B cell (primary cell): Measurements from ENCODE around the gene SNRNP48. TPM values are rescaled to one million over a fixed set of nuclear protein-coding genes. Genes with fewer than 3 reads are reported as not detected.

ENCODE experiments used
- ATAC-seq: fragments of 200-7000 bp; cut with Tn5 transposase; one replicate; pipeline ENCODE4 v1.10.0; 2021; ENCODE audit warnings: low read depth, mild to moderate bottlenecking, moderate number of reproducible peaks, moderate library complexity
- CTCF ChIA-PET: fragments of 350-600 bp; sonication (Branson Sonifier 250); formaldehyde crosslinking; loops from one replicate; lab custom pipeline; 2021; ENCODE audit warnings: antibody characterized with exemption, inconsistent platforms; lab: Charles Lee
- POLR2A ChIA-PET: fragments of 350-600 bp; sonication (Branson Sonifier 250); formaldehyde crosslinking; loops from one replicate; lab custom pipeline; 2021; ENCODE audit warnings: antibody characterized with exemption; lab: Charles Lee
- DNase-seq: peaks from one replicate; pipeline ENCODE4 v3.0.0; 2013
- H2AFZ ChIP-seq: 2 replicates; pipeline ENCODE4 v1.6.1; 2012; ENCODE audit warnings: mild to moderate bottlenecking, low read depth, low read length; ENCODE audit not compliant: insufficient read depth, poor library complexity, severe bottlenecking
- H3K27ac ChIP-seq, 2 donors: 1 replicate in 1 of 2; 2 replicates in 1 of 2; pipeline ENCODE4 v1.5.1; 2012 to 2013; ENCODE audit warnings: low read length in 2 of 2, mild to moderate bottlenecking in 2 of 2, moderate library complexity in 1 of 2
- H3K27me3 ChIP-seq, 4 experiments: fragments of 200-600 bp in 1 of 4; sonication (generic) in 1 of 4; replicated peaks in 1 of 4; 1 replicate in 2 of 4; 2 replicates in 2 of 4; pipeline versions ENCODE4 v1.6.1 to v1.7.0; 2013 to 2016; ENCODE audit warnings: low read length in 3 of 4, mild to moderate bottlenecking in 2 of 4, mixed read lengths in 1 of 4, moderate library complexity in 1 of 4; ENCODE audit not compliant: insufficient read depth in 4 of 4, control insufficient read depth in 3 of 4; ENCODE audit errors: control extremely low read depth in 1 of 4
- H3K36me3 ChIP-seq, 2 experiments: replicated peaks in 1 of 2; 1 replicate in 1 of 2; 2 replicates in 1 of 2; pipeline versions ENCODE4 v1.6.1 to v1.7.1; 2013; ENCODE audit warnings: low read length in 1 of 2; ENCODE audit not compliant: insufficient read depth in 2 of 2, control insufficient read depth in 1 of 2; ENCODE audit errors: control extremely low read depth in 1 of 2, extremely low read depth in 1 of 2
- H3K4me1 ChIP-seq, 2 donors: fragments of 200-600 bp in 1 of 2; sonication (generic) in 1 of 2; 1 replicate in 1 of 2; 2 replicates in 1 of 2; pipeline versions ENCODE4 v1.5.1 to v1.6.1; 2013 to 2017; ENCODE audit warnings: low read length in 2 of 2; ENCODE audit not compliant: control insufficient read depth in 2 of 2, insufficient read depth in 2 of 2
- H3K4me2 ChIP-seq: replicated peaks from 2 replicates; pipeline ENCODE3; 2012; ENCODE audit warnings: mild to moderate bottlenecking, low read depth, low read length; ENCODE audit not compliant: poor library complexity, severe bottlenecking
- H3K4me3 ChIP-seq, 5 experiments: fragments of 200-600 bp in 1 of 5; sonication (generic) in 1 of 5; 1 replicate in 3 of 5; 2 replicates in 2 of 5; pipeline versions ENCODE4 v1.5.1 to v1.7.0; 2011 to 2016; ENCODE audit warnings: low read length in 4 of 5, mild to moderate bottlenecking in 4 of 5, low read depth in 2 of 5, control low read depth in 1 of 5, moderate library complexity in 1 of 5; ENCODE audit not compliant: insufficient read depth in 1 of 5; ENCODE audit errors: control extremely low read depth in 1 of 5, extremely low read depth in 1 of 5
- H3K79me2 ChIP-seq: fragments of 200-600 bp; sonication (generic); one replicate; pipeline ENCODE4 v1.6.0; 2016; ENCODE audit warnings: low read length; ENCODE audit not compliant: control insufficient read depth, insufficient read depth
- H3K9ac ChIP-seq: fragments of 200-600 bp; sonication (generic); 2 replicates; pipeline ENCODE4 v1.6.1; 2017; ENCODE audit warnings: mild to moderate bottlenecking, low read length, moderate library complexity
- H3K9me3 ChIP-seq, 3 donors: one replicate each; pipeline versions ENCODE4 v1.6.1 to v1.7.1; 2013; ENCODE audit warnings: low read length in 2 of 3; ENCODE audit not compliant: control insufficient read depth in 2 of 3, insufficient read depth in 1 of 3; ENCODE audit errors: control extremely low read depth in 1 of 3
- H4K20me1 ChIP-seq: 2 replicates; pipeline ENCODE4 v1.6.0; 2012; ENCODE audit warnings: mild to moderate bottlenecking, low read length; ENCODE audit not compliant: insufficient read depth, control insufficient read depth, poor library complexity, severe bottlenecking
- H3K27ac Mint-ChIP-seq: one replicate; pipeline ENCODE4 v1.8.0; 2021; ENCODE audit warnings: mixed read lengths
- H3K27me3 Mint-ChIP-seq: one replicate; pipeline ENCODE4 v1.8.0; 2021; ENCODE audit warnings: mixed read lengths
- H3K4me1 Mint-ChIP-seq: one replicate; pipeline ENCODE4 v1.8.0; 2021; ENCODE audit warnings: mixed read lengths
- H3K4me3 Mint-ChIP-seq: one replicate; pipeline ENCODE4 v1.8.0; 2021; ENCODE audit warnings: mixed read lengths
- H3K9me3 Mint-ChIP-seq: one replicate; pipeline ENCODE4 v1.8.0; 2022; ENCODE audit warnings: mixed read lengths; ENCODE audit not compliant: insufficient read depth
- CTCF ChIP-seq: fragments of 200-600 bp; IDR thresholded peaks from one replicate; pipeline ENCODE4 v1.8.0; 2022; ENCODE audit warnings: antibody characterized with exemption, mild to moderate bottlenecking
- EZH2 ChIP-seq: IDR thresholded peaks from 2 replicates; pipeline ENCODE4 v1.6.1; 2012; ENCODE audit warnings: borderline replicate concordance, low read depth, mild to moderate bottlenecking, moderate library complexity, low read length; ENCODE audit not compliant: insufficient read depth, poor library complexity, severe bottlenecking
- WGBS: methylation state at CpG from one replicate; pipeline ENCODE4 v1.1.5; 2013; ENCODE audit warnings: missing lambda C conversion rate; ENCODE audit not compliant: insufficient coverage; 5-methylcytosine and 5-hydroxymethylcytosine counted together
- intact Hi-C: fragments of 100-400 bp; cut with micrococcal nuclease; formaldehyde crosslinking; loops from one replicate; pipeline ENCODE4 v1.10.0; 2022
- polyA plus RNA-seq: library from polyadenylated mRNA; depleted of rRNA; stranded (reverse); fragments of >200 nt; gene quantifications from 2 replicates; pipeline ENCODE4 v1.2.3, GENCODE V29; 2012
- total RNA-seq, 2 donors: library from RNA; stranded (reverse); fragments of 120-200 nt in 1 of 2; gene quantifications; 1 replicate in 1 of 2; 2 replicates in 1 of 2; pipeline versions ENCODE4 v1.2.3 to v1.2.4, GENCODE V29; 2013 to 2022

Gene SNRNP48
- total and polyA plus RNA-seq, 2 donors (not counting 1 experiment from before 2014, with no cell fraction given): 8.9 to 22.9 TPM

GRCh38 chr6:7604506-7604905 lies 14.5 kb downstream of the SNRNP48 start:
- no peak for ATAC-seq
- Histone ChIP-seq H3K27ac (no peak overlapping the region), H3K4me2 (no peak overlapping the region), H4K20me1 (peaks cover 3% of the 10 kb centered on the region), H2AFZ (no peak overlapping the region), H3K9me3 (no peaks in the 10 kb centered on the region), H3K9ac (no peak overlapping the region), H3K4me1 (no peaks in the 10 kb centered on the region), H3K4me3 (no peak overlapping the region), H3K79me2 (no peaks in the 10 kb centered on the region), H3K36me3 (peaks cover 16 to 71% of the 10 kb centered on the region in 2 experiments), H3K27me3 (no peaks in the 10 kb centered on the region)
- H3K9me3 Mint-ChIP-seq: no peaks in the 10 kb centered on the region
- no peak for DNase-seq
- POLR2A ChIA-PET: no interaction called here
- CTCF ChIA-PET: interaction anchor here (1.5 kb wide), 2 partner anchors 10 to 13 kb away, joined by 3 to 4 read pairs; no protein-coding TSS in a partner anchor
- TF ChIP-seq CTCF: no peak
- no peak for TF ChIP-seq EZH2
- H3K27me3 Mint-ChIP-seq: no peaks in the 10 kb centered on the region
- intact Hi-C loops: no loop called here
- no peak overlapping the region for H3K27ac Mint-ChIP-seq
- WGBS: no CpG with 5 or more reads among the region's 2 CpGs
- H3K4me1 Mint-ChIP-seq: no peaks in the 10 kb centered on the region
- no peak overlapping the region for H3K4me3 Mint-ChIP-seq

GRCh38 chr6:7615611-7616383 lies 25.8 kb downstream of the SNRNP48 start:
- peaks cover 4% of the 10 kb centered on the region for H3K27me3 Mint-ChIP-seq
- peak; percentile 68 for DNase-seq
- H3K4me3 Mint-ChIP-seq: peak overlapping the region; percentile 3
- H3K79me2 ChIP-seq: no peaks in the 10 kb centered on the region
- H3K9ac ChIP-seq: no peak overlapping the region
- peaks cover 0 to 5% (median 0%) of the 10 kb centered on the region in 4 experiments for H3K27me3 ChIP-seq
- no peaks in the 10 kb centered on the region for H3K9me3 Mint-ChIP-seq
- no peak overlapping the region for H3K27ac Mint-ChIP-seq
- no peak overlapping the region for H2AFZ ChIP-seq
- no peaks in the 10 kb centered on the region for H3K9me3 ChIP-seq
- no peaks in the 10 kb centered on the region for H4K20me1 ChIP-seq
- intact Hi-C loops: loop anchor here (1.0 to 10.0 kb wide), 2 partner anchors 339 to 1061 kb away; no protein-coding TSS in a partner anchor
- H3K4me1 ChIP-seq: peaks cover 0 to 15% of the 10 kb centered on the region in 2 donors
- H3K4me3 ChIP-seq: no peak overlapping the region
- peak; percentile 87 for TF ChIP-seq CTCF
- TF ChIP-seq EZH2: no peak
- POLR2A ChIA-PET: interaction anchor here (0.7 to 1.0 kb wide), 2 partner anchors 340 to 857 kb away, joined by 3 to 4 read pairs; no protein-coding TSS in a partner anchor
- CTCF ChIA-PET: interaction anchor here (0.6 to 10.7 kb wide), 25 partner anchors 9 to 1057 kb away, joined by 3 to 216 read pairs (median 3); no protein-coding TSS in a partner anchor
- WGBS: 66% methylated on average over 5 of the region's 7 CpGs
- H3K4me1 Mint-ChIP-seq: peaks cover 5% of the 10 kb centered on the region
- ATAC-seq: peak; percentile 41
- H3K27ac ChIP-seq: no peak overlapping the region
- peaks cover 0 to 4% of the 10 kb centered on the region in 2 experiments for H3K36me3 ChIP-seq
- H3K4me2 ChIP-seq: peak overlapping the region; percentile 10
